Measurements from ENCODE around the gene SPINDOC.

Gene SPINDOC

DNA sequence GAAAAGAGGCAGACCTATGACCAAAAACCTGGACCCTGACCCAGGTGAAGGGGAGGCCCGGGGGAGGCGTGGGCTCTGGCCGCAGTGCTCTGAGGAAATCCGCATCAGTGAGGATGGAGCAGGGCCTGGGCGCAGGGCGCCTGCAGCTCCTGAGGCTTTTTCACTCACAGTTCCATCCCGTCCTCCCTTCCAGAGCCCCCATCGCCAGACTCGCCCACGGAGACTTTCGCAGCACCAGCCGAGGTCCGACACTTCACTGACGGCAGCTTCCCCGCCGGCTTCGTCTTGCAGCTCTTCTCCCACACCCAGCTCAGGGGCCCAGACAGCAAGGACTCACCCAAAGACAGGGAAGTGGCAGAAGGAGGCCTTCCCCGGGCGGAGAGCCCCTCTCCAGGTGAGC lies 5.4 kb downstream of the SPINDOC start:
- TF ChIP-seq, protein P1, sequence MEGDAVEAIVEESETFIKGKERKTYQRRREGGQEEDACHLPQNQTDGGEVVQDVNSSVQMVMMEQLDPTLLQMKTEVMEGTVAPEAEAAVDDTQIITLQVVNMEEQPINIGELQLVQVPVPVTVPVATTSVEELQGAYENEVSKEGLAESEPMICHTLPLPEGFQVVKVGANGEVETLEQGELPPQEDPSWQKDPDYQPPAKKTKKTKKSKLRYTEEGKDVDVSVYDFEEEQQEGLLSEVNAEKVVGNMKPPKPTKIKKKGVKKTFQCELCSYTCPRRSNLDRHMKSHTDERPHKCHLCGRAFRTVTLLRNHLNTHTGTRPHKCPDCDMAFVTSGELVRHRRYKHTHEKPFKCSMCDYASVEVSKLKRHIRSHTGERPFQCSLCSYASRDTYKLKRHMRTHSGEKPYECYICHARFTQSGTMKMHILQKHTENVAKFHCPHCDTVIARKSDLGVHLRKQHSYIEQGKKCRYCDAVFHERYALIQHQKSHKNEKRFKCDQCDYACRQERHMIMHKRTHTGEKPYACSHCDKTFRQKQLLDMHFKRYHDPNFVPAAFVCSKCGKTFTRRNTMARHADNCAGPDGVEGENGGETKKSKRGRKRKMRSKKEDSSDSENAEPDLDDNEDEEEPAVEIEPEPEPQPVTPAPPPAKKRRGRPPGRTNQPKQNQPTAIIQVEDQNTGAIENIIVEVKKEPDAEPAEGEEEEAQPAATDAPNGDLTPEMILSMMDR (IDR thresholded peaks at IDR 0.05; ENCODE audit: low read depth, low read length): no peak
- no peak for DNase-seq
- peaks cover 85% of the 10 kb centered on the region for H3K36me3 ChIP-seq

GRCh38 chr11:63821411-63821810 lies 8.2 kb downstream of the SPINDOC start:
- TF ChIP-seq, protein P1 (IDR thresholded peaks at IDR 0.05; ENCODE audit: low read depth, low read length): no peak
- H3K9me3 ChIP-seq (ENCODE audit: severe bottlenecking): no peaks in the 10 kb centered on the region
- H3K27ac ChIP-seq: no peak overlapping the region
- H3K4me3 ChIP-seq (ENCODE audit: low read depth, low read length): no peak overlapping the region
- no peaks in the 10 kb centered on the region for H3K27me3 ChIP-seq (ENCODE audit: insufficient read depth, low read depth, severe bottlenecking)
- peaks cover 95% of the 10 kb centered on the region for H3K36me3 ChIP-seq
- no peak for DNase-seq

More for the DNA sequence above, 5.4 kb downstream of the SPINDOC start:
- Histone ChIP-seq H3K4me3 (ENCODE audit: low read depth, low read length) (no peak overlapping the region), H3K27ac (no peak overlapping the region), H3K27me3 (ENCODE audit: insufficient read depth, low read depth, severe bottlenecking) (no peaks in the 10 kb centered on the region), H3K9me3 (ENCODE audit: severe bottlenecking) (no peaks in the 10 kb centered on the region)

DNA sequence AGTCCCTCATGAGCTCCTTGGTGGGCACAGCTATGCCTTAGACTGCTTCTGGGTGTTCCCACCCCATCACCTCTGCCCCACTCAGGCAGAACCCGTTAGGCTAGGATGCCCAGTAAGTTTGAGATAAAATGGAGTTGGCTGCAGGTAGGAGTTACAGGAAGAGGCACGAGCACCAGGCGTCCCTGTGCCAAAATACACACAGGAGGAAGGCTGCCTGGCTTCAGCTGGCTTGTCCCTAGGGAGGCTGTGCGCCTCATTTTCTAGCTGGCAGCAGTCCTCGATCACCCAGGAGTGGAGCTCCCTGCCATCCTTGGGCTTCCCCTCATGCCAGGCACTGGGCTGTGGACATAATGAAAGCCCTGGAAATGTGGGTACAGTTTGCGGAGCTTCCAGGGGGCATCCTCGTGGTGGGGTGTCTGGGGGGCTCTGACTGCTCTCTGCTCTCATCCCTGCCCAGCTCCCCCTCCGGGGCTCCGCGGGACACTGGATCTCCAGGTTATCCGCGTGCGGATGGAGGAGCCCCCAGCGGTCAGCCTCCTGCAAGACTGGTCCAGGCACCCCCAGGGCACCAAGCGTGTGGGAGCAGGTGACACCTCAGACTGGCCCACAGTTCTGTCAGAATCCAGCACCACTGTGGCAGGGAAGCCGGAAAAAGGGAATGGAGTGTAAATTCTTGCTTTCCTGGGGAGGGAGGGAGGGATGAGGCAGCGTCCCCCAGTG lies 13.4 kb downstream of the SPINDOC start:
- Histone ChIP-seq H3K4me3 (ENCODE audit: low read depth, low read length) (no peak overlapping the region), H3K9me3 (ENCODE audit: severe bottlenecking) (no peaks in the 10 kb centered on the region), H3K27ac (no peak overlapping the region), H3K27me3 (ENCODE audit: insufficient read depth, low read depth, severe bottlenecking) (no peaks in the 10 kb centered on the region), H3K36me3 (peaks cover 66% of the 10 kb centered on the region)
- TF ChIP-seq, protein P1 (IDR thresholded peaks at IDR 0.05; ENCODE audit: low read depth, low read length): no peak
- no peak for DNase-seq

GRCh38 chr11:63829823-63830489 lies 16.7 kb downstream of the SPINDOC start:
- no peaks in the 10 kb centered on the region for H3K27me3 ChIP-seq (ENCODE audit: insufficient read depth, low read depth, severe bottlenecking)
- no peaks in the 10 kb centered on the region for H3K9me3 ChIP-seq (ENCODE audit: severe bottlenecking)
- DNase-seq: peak; percentile 35
- H3K27ac ChIP-seq: no peak overlapping the region
- no peak overlapping the region for H3K4me3 ChIP-seq (ENCODE audit: low read depth, low read length)
- TF ChIP-seq, protein P1 (IDR thresholded peaks at IDR 0.05; ENCODE audit: low read depth, low read length): peak; percentile 53
- peaks cover 34% of the 10 kb centered on the region for H3K36me3 ChIP-seq

- H3K4me3 ChIP-seq (ENCODE audit: low read depth, low read length): no peak overlapping the region
- TF ChIP-seq, protein P1 (IDR thresholded peaks at IDR 0.05; ENCODE audit: low read depth, low read length): no peak
- DNase-seq: no peak
These were observed 18.1 kb downstream of the SPINDOC start for GRCh38 chr11:63831326-63831725.

More at GRCh38 chr11:63831326-63831725, 18.1 kb downstream of the SPINDOC start:
- Histone ChIP-seq H3K27me3 (ENCODE audit: insufficient read depth, low read depth, severe bottlenecking) (no peaks in the 10 kb centered on the region), H3K9me3 (ENCODE audit: severe bottlenecking) (no peaks in the 10 kb centered on the region), H3K27ac (no peak overlapping the region), H3K36me3 (peaks cover 21% of the 10 kb centered on the region)

Measured in WERI-Rb-1 (cell line).